Measurements from ENCODE around the gene DHX34. TPM values are rescaled to one million over a fixed set of nuclear protein-coding genes. Genes with fewer than 3 reads are reported as not detected.
"Not testable (repeated sequence)": the region's sequence is repeated elsewhere in the genome, so short reads cannot be mapped to it uniquely, and the experiment has no call there.

Gene DHX34
- total RNA-seq, 1 experiment from 2014 or later, result 23.0 TPM

DNA sequence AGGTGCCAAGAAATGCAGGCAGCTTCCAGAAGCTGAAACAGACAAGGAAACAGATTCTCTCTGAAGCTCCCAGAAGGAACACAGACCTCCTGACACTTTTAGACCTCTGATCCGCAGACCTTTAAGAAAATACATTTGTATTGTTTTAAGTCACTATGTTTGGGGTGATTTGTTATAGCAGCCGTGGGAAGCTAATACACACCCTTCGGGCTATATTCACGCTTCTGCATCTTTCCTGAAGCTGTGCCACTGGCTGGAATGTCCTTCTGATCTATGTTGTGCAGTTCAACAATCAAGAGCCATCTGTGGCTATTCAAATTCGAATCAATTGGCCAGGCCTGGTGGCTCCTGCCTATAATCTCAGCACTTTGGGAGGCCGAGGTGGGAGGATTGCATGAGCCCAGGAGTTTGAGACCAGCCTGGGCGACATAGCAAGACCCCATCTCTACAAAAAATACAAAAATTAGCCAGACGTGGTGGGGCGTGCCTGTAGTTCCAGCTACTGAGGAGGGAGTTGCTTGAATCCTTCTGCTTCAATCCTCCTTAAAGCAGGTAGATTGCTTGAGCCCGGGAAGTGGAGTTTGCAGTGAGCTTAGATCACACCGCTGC is 5.8 kb upstream of the DHX34 start:
- Histone ChIP-seq H3F3A (ENCODE audit: insufficient read depth, low read depth) (peaks cover 6% of the 10 kb centered on the region; the same call in 1 of the 2 replicates), H2AFZ (no peak overlapping the region), H3K9me2 (ENCODE audit: insufficient read depth) (no peaks in the 10 kb centered on the region), H3K4me1 (replicated peaks; ENCODE audit: insufficient read depth) (no peaks in the 10 kb centered on the region), H3K27ac (no peak overlapping the region), H3K4me3 (no peak overlapping the region), H3K9me3 (ENCODE audit: insufficient read depth, low read depth) (no peaks in the 10 kb centered on the region), H3K36me3 (ENCODE audit: low read depth) (no peaks in the 10 kb centered on the region), H3K4me2 (no peak overlapping the region), H3K79me2 (ENCODE audit: low read depth) (no peaks in the 10 kb centered on the region), H3K27me3 (ENCODE audit: insufficient read depth, low read depth) (no peaks in the 10 kb centered on the region), H4K20me1 (ENCODE audit: insufficient read depth) (no peaks in the 10 kb centered on the region)
- TF ChIP-seq, protein P1, sequence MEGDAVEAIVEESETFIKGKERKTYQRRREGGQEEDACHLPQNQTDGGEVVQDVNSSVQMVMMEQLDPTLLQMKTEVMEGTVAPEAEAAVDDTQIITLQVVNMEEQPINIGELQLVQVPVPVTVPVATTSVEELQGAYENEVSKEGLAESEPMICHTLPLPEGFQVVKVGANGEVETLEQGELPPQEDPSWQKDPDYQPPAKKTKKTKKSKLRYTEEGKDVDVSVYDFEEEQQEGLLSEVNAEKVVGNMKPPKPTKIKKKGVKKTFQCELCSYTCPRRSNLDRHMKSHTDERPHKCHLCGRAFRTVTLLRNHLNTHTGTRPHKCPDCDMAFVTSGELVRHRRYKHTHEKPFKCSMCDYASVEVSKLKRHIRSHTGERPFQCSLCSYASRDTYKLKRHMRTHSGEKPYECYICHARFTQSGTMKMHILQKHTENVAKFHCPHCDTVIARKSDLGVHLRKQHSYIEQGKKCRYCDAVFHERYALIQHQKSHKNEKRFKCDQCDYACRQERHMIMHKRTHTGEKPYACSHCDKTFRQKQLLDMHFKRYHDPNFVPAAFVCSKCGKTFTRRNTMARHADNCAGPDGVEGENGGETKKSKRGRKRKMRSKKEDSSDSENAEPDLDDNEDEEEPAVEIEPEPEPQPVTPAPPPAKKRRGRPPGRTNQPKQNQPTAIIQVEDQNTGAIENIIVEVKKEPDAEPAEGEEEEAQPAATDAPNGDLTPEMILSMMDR (conservative IDR thresholded peaks at IDR 0.05), result no peak
- ChIA-PET CTCF (no interaction called here), POLR2A (ENCODE audit: unreplicated experiment) (no interaction called here)
- BruUV-seq (replicated peaks), result no TSS peak
- DNase-seq, result no peak
- intact Hi-C loops (cut with micrococcal nuclease; ENCODE audit: unreplicated experiment), result no loop called here

DNA sequence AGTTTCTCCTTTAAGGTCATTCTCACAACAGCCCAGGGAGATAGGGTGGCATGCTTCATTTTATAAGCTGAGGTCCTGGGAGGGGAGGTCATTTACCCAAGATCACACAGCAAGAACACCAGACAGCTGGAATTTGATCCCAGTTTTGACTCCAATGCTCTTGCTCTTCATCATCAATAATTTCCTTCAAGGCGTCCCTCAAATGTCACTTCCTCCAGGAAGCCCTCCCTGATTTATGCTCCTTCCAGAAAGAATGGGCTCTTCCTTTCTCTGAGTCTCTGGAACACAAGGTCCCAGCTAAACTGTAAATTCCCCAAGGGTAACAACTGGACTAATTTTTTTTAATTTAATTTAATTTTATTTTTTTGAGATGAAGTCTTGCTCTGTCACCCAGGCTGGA is 4.7 kb upstream of the DHX34 start:
- ChIA-PET POLR2A (ENCODE audit: unreplicated experiment) (no interaction called here), CTCF (interaction anchor here (0.6 kb wide), 1 partner anchor 36 kb away, joined by 6 read pairs; no protein-coding TSS in a partner anchor)
- Histone ChIP-seq H3K4me2 (no peak overlapping the region), H3K9me3 (ENCODE audit: insufficient read depth, low read depth) (no peaks in the 10 kb centered on the region), H3K27ac (no peak overlapping the region), H3K27me3 (ENCODE audit: insufficient read depth, low read depth) (no peaks in the 10 kb centered on the region), H3K4me1 (replicated peaks; ENCODE audit: insufficient read depth) (no peaks in the 10 kb centered on the region), H3F3A (ENCODE audit: insufficient read depth, low read depth) (peaks cover 6% of the 10 kb centered on the region; the same call in 1 of the 2 replicates), H4K20me1 (ENCODE audit: insufficient read depth) (no peaks in the 10 kb centered on the region), H3K9me2 (ENCODE audit: insufficient read depth) (no peaks in the 10 kb centered on the region), H3K4me3 (no peak overlapping the region), H2AFZ (no peak overlapping the region), H3K79me2 (ENCODE audit: low read depth) (peaks cover 2% of the 10 kb centered on the region), H3K36me3 (ENCODE audit: low read depth) (no peaks in the 10 kb centered on the region)
- TF ChIP-seq, protein P1 (conservative IDR thresholded peaks at IDR 0.05), result no peak
- DNase-seq, result no peak
- no TSS peak for BruUV-seq (replicated peaks)
- intact Hi-C loops (cut with micrococcal nuclease; ENCODE audit: unreplicated experiment), result no loop called here

DNA sequence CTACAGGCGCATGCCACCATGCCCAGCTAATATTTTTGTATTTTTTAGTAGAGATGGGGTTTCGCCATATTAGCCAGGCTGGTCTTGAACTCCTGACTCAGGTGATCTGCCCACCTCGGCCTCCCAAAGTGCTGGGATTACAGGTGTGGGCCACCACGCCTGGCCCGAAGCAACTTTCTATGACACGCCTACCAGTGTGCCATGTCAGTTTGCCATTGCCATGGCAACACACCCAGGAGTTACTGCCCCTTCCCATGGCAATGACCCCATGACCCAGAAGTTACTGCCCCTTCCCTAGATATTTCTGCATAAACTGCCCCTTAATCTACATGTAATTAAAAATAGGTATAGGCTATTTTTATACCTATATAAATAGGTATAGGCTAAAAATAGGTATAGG is 3.1 kb upstream of the DHX34 start:
- H3F3A ChIP-seq (ENCODE audit: insufficient read depth, low read depth); H3K9me3 ChIP-seq (ENCODE audit: insufficient read depth, low read depth); BruUV-seq (replicated peaks); H3K36me3 ChIP-seq (ENCODE audit: low read depth); H2AFZ ChIP-seq; H3K9me2 ChIP-seq (ENCODE audit: insufficient read depth); DNase-seq; H3K4me1 ChIP-seq (replicated peaks; ENCODE audit: insufficient read depth); H3K4me2 ChIP-seq; H4K20me1 ChIP-seq (ENCODE audit: insufficient read depth); POLR2A ChIA-PET (ENCODE audit: unreplicated experiment); H3K27ac ChIP-seq; CTCF ChIA-PET; H3K27me3 ChIP-seq (ENCODE audit: insufficient read depth, low read depth); H3K4me3 ChIP-seq: not testable (repeated sequence)
- peaks cover 18% of the 10 kb centered on the region for H3K79me2 ChIP-seq (ENCODE audit: low read depth)
- intact Hi-C loops (cut with micrococcal nuclease; ENCODE audit: unreplicated experiment), result loop anchor here (5.0 kb wide), 1 partner anchor 39 kb away; the partner anchor contains the start of gene C5AR1

DNA sequence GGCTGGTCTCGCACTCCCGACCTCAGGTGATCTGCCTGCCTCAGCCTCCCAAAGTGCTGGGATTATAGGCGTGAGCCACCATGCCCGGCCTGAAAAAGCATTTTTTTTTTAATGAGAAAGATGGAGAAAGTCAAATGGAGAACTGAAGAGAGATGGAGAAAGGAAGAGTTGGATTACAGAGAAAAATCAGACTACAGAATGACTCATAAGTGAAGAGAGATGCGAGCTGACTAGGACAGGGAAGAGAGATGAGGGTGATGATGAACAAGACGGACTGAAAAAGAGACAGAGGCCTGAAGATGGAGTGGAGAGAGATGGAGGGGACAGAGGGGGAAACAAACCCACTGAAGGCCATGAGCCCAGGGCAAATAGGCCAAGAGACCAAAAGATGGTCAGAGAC is 1.5 kb downstream of the DHX34 start:
- Histone ChIP-seq H3K27me3 (ENCODE audit: insufficient read depth, low read depth) (no peaks in the 10 kb centered on the region), H3K9me2 (ENCODE audit: insufficient read depth) (no peaks in the 10 kb centered on the region), H3F3A (ENCODE audit: insufficient read depth, low read depth) (peaks cover 19% of the 10 kb centered on the region), H3K4me2 (peak overlapping the region; percentile 93), H3K4me1 (replicated peaks; ENCODE audit: insufficient read depth) (peaks cover 14% of the 10 kb centered on the region), H3K36me3 (ENCODE audit: low read depth) (peaks cover 38% of the 10 kb centered on the region), H4K20me1 (ENCODE audit: insufficient read depth) (peaks cover 45% of the 10 kb centered on the region), H3K27ac (no peak overlapping the region), H3K4me3 (peak overlapping the region; percentile 95; the same call in 1 of the 2 replicates), H3K79me2 (ENCODE audit: low read depth) (peaks cover 63% of the 10 kb centered on the region), H3K9me3 (ENCODE audit: insufficient read depth, low read depth) (no peaks in the 10 kb centered on the region), H2AFZ (no peak overlapping the region)
- BruUV-seq (replicated peaks), result no TSS peak
- ChIA-PET POLR2A (ENCODE audit: unreplicated experiment) (no interaction called here), CTCF (interaction anchor here (0.5 to 2.1 kb wide), 2 partner anchors 20 to 77 kb away, joined by 3 to 9 read pairs; no protein-coding TSS in a partner anchor)
- DNase-seq, result no peak
- TF ChIP-seq EZH2 (IDR thresholded peaks at IDR 0.05; ENCODE audit: low read depth), result no peak
- TF ChIP-seq, protein P1 (conservative IDR thresholded peaks at IDR 0.05), result no peak
- intact Hi-C loops (cut with micrococcal nuclease; ENCODE audit: unreplicated experiment), result no loop called here

All from PC-9 (cell line).